GM12873 (cell line): ENCODE data around the gene SLC5A5.

Experiments used
- CTCF ChIP-seq: IDR thresholded peaks from 2 replicates; pipeline ENCODE4 v1.5.1; 2012; ENCODE audit warnings: low read depth, mild to moderate bottlenecking, moderate library complexity, low read length, control low read depth; ENCODE audit not compliant: insufficient read depth; ENCODE audit errors: missing control alignments

The SLC5A5 gene

GRCh38 chr19:17832443-17833208, 39.1 kb upstream of the SLC5A5 start:
- TF ChIP-seq CTCF = no peak

GRCh38 chr19:17834350-17835181, 37.2 kb upstream of the SLC5A5 start:
- TF ChIP-seq CTCF = no peak

- TF ChIP-seq CTCF = no peak
Observed at GRCh38 chr19:17835182-17836006, 36.4 kb upstream of the SLC5A5 start.

- no peak for TF ChIP-seq CTCF
Observed at GRCh38 chr19:17836530-17836929, 35.2 kb upstream of the SLC5A5 start.

- TF ChIP-seq CTCF = no peak
Observed at GRCh38 chr19:17837972-17838371, 33.8 kb upstream of the SLC5A5 start.

- TF ChIP-seq CTCF = no peak
Observed at GRCh38 chr19:17840019-17840418, 31.7 kb upstream of the SLC5A5 start.

- no peak for TF ChIP-seq CTCF
Observed at GRCh38 chr19:17841371-17841809, 30.4 kb upstream of the SLC5A5 start.
